ENCODE results near the gene MAN1A2.

Gene MAN1A2

DNA sequence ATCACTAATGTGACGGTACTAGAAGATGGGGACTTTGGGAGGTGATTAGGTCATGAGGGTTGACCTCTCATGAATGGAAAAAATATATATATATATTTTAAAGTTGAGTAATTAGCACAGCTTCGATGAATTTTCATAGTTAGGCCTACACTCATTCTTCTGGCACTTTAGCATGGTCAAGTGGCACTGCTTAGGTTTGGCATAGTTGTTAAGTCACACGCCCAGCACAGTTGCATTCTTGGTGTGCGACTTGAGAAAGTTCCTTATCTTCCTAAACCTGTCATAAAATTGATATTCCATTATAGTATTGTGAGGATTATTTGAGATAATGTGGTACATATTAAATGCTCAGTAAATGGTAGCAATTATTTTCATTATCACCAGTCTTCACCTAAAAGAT is 47.7 kb downstream of the MAN1A2 start:
- H3K9ac ChIP-seq (ENCODE audit: low read length), result no peak overlapping the region
- no peaks in the 10 kb centered on the region for H3K9me3 ChIP-seq (ENCODE audit: control insufficient read depth, low read length)
- H2AK5ac ChIP-seq (ENCODE audit: low read length, severe bottlenecking), result no peak overlapping the region
- no peak overlapping the region for H3K4me3 ChIP-seq (ENCODE audit: insufficient read depth in 1 of 2, low read depth in 1 of 2, low read length in 2 of 2)
- no peak overlapping the region for H3K4ac ChIP-seq (ENCODE audit: low read depth in 1 of 2, low read length in 2 of 2)
- H2BK120ac ChIP-seq (ENCODE audit: low read depth, low read length), result no peak overlapping the region
- no peak overlapping the region for H3K23ac ChIP-seq (ENCODE audit: low read length in 2 of 2)
- no peak overlapping the region for H3K4me2 ChIP-seq (ENCODE audit: low read length, poor library complexity, severe bottlenecking)
- no peak overlapping the region for H4K91ac ChIP-seq (ENCODE audit: low read length)
- no peak overlapping the region for H2BK15ac ChIP-seq (ENCODE audit: low read depth, poor library complexity, severe bottlenecking)
- WGBS, result 93% methylated on average over 1 of the region's 4 CpGs
- H3K79me1 ChIP-seq (replicated peaks; ENCODE audit: low read length, poor library complexity, severe bottlenecking), result peaks cover 6% of the 10 kb centered on the region
- no peak overlapping the region for H2BK5ac ChIP-seq (ENCODE audit: low read depth, low read length, poor library complexity, severe bottlenecking)
- no peak overlapping the region for H3K18ac ChIP-seq (ENCODE audit: low read depth in 1 of 2, low read length in 2 of 2)
- no peak for DNase-seq
- no peak overlapping the region for H2BK12ac ChIP-seq (ENCODE audit: low read length in 2 of 2)
- H4K8ac ChIP-seq (ENCODE audit: low read length), result no peak overlapping the region
- H2AFZ ChIP-seq (ENCODE audit: low read depth, low read length), result no peak overlapping the region
- H3K27ac ChIP-seq (ENCODE audit: low read length, poor library complexity, severe bottlenecking), result no peak overlapping the region
- peaks cover 0 to 10% of the 10 kb centered on the region in 2 experiments for H3K36me3 ChIP-seq (ENCODE audit: control insufficient read depth in 1 of 2, insufficient read depth in 2 of 2, low read depth in 1 of 2, low read length in 2 of 2)
- no peaks in the 10 kb centered on the region for H3K27me3 ChIP-seq (ENCODE audit: control insufficient read depth in 1 of 2, insufficient read depth in 1 of 2, low read length in 2 of 2)
- no peak overlapping the region for H3K14ac ChIP-seq (ENCODE audit: low read length in 2 of 2)
- H3K4me1 ChIP-seq (ENCODE audit: control insufficient read depth, insufficient read depth, low read depth, low read length), result no peaks in the 10 kb centered on the region

GRCh38 chr1:117416004-117416403 is 48.8 kb downstream of the MAN1A2 start:
- Histone ChIP-seq H3K9ac (ENCODE audit: low read length) (no peak overlapping the region), H3K4ac (ENCODE audit: low read depth in 1 of 2, low read length in 2 of 2) (no peak overlapping the region), H2AK5ac (ENCODE audit: low read length, severe bottlenecking) (no peak overlapping the region), H3K14ac (ENCODE audit: low read length in 2 of 2) (no peak overlapping the region), H3K4me2 (ENCODE audit: low read length, poor library complexity, severe bottlenecking) (no peak overlapping the region), H2AFZ (ENCODE audit: low read depth, low read length) (no peak overlapping the region), H2BK12ac (ENCODE audit: low read length in 2 of 2) (no peak overlapping the region), H3K9me3 (ENCODE audit: control insufficient read depth, low read length) (no peaks in the 10 kb centered on the region), H3K4me1 (ENCODE audit: control insufficient read depth, insufficient read depth, low read depth, low read length) (no peaks in the 10 kb centered on the region), H3K79me1 (replicated peaks; ENCODE audit: low read length, poor library complexity, severe bottlenecking) (peaks cover 6% of the 10 kb centered on the region), H3K4me3 (ENCODE audit: insufficient read depth in 1 of 2, low read depth in 1 of 2, low read length in 2 of 2) (no peak overlapping the region), H2BK5ac (ENCODE audit: low read depth, low read length, poor library complexity, severe bottlenecking) (no peak overlapping the region), H3K23ac (ENCODE audit: low read length in 2 of 2) (no peak overlapping the region), H3K36me3 (ENCODE audit: control insufficient read depth in 1 of 2, insufficient read depth in 2 of 2, low read depth in 1 of 2, low read length in 2 of 2) (peaks cover 0 to 18% of the 10 kb centered on the region in 2 experiments), H3K27me3 (ENCODE audit: control insufficient read depth in 1 of 2, insufficient read depth in 1 of 2, low read length in 2 of 2) (no peaks in the 10 kb centered on the region), H4K8ac (ENCODE audit: low read length) (no peak overlapping the region), H3K18ac (ENCODE audit: low read depth in 1 of 2, low read length in 2 of 2) (no peak overlapping the region), H2BK15ac (ENCODE audit: low read depth, poor library complexity, severe bottlenecking) (no peak overlapping the region), H3K27ac (ENCODE audit: low read length, poor library complexity, severe bottlenecking) (no peak overlapping the region), H2BK120ac (ENCODE audit: low read depth, low read length) (no peak overlapping the region), H4K91ac (ENCODE audit: low read length) (no peak overlapping the region)
- no peak for DNase-seq
- WGBS, result 100% methylated on average over 1 of the region's 1 CpG

DNA sequence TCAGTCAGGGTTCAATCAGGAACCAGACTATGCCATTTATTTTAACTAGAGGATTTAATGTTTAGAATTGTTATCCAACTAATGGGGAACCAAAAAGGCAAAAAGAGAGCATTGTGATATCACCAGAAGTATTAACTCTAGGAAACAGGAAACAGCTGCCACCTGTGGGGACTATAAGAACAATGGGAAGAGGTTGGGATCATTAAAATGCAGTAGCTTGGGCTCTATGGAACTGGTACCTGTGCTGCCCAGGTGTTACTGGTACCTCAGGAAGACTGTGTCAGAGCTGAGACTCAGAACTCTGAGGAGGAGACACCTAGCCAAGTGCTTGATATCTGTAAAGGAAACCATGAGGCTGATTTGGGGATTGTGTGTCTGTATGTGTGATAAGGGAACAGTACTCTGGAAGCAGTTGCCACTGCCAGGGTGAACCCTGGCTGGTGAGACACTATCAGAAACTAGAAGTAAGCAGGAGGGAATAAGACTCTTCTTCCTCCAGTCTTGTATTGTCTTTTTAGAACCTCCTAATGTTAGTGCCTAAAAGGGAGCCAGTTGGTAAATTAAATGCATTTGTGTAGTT is 49.4 kb downstream of the MAN1A2 start:
- Histone ChIP-seq H3K79me1 (replicated peaks; ENCODE audit: low read length, poor library complexity, severe bottlenecking) (peaks cover 6% of the 10 kb centered on the region), H3K14ac (ENCODE audit: low read length in 2 of 2) (no peak overlapping the region), H3K4ac (ENCODE audit: low read depth in 1 of 2, low read length in 2 of 2) (no peak overlapping the region), H3K9me3 (ENCODE audit: control insufficient read depth, low read length) (no peaks in the 10 kb centered on the region), H3K18ac (ENCODE audit: low read depth in 1 of 2, low read length in 2 of 2) (no peak overlapping the region), H2BK12ac (ENCODE audit: low read length in 2 of 2) (no peak overlapping the region), H3K4me3 (ENCODE audit: insufficient read depth in 1 of 2, low read depth in 1 of 2, low read length in 2 of 2) (no peak overlapping the region), H3K4me1 (ENCODE audit: control insufficient read depth, insufficient read depth, low read depth, low read length) (no peaks in the 10 kb centered on the region), H2AK5ac (ENCODE audit: low read length, severe bottlenecking) (no peak overlapping the region), H2BK15ac (ENCODE audit: low read depth, poor library complexity, severe bottlenecking) (no peak overlapping the region), H3K9ac (ENCODE audit: low read length) (no peak overlapping the region), H2BK5ac (ENCODE audit: low read depth, low read length, poor library complexity, severe bottlenecking) (no peak overlapping the region), H3K23ac (ENCODE audit: low read length in 2 of 2) (no peak overlapping the region), H3K4me2 (ENCODE audit: low read length, poor library complexity, severe bottlenecking) (no peak overlapping the region), H3K36me3 (ENCODE audit: control insufficient read depth in 1 of 2, insufficient read depth in 2 of 2, low read depth in 1 of 2, low read length in 2 of 2) (peaks cover 0 to 18% of the 10 kb centered on the region in 2 experiments), H2AFZ (ENCODE audit: low read depth, low read length) (no peak overlapping the region), H2BK120ac (ENCODE audit: low read depth, low read length) (no peak overlapping the region), H4K8ac (ENCODE audit: low read length) (no peak overlapping the region), H4K91ac (ENCODE audit: low read length) (no peak overlapping the region), H3K27ac (ENCODE audit: low read length, poor library complexity, severe bottlenecking) (no peak overlapping the region), H3K27me3 (ENCODE audit: control insufficient read depth in 1 of 2, insufficient read depth in 1 of 2, low read length in 2 of 2) (no peaks in the 10 kb centered on the region)
- no peak for DNase-seq

DNA sequence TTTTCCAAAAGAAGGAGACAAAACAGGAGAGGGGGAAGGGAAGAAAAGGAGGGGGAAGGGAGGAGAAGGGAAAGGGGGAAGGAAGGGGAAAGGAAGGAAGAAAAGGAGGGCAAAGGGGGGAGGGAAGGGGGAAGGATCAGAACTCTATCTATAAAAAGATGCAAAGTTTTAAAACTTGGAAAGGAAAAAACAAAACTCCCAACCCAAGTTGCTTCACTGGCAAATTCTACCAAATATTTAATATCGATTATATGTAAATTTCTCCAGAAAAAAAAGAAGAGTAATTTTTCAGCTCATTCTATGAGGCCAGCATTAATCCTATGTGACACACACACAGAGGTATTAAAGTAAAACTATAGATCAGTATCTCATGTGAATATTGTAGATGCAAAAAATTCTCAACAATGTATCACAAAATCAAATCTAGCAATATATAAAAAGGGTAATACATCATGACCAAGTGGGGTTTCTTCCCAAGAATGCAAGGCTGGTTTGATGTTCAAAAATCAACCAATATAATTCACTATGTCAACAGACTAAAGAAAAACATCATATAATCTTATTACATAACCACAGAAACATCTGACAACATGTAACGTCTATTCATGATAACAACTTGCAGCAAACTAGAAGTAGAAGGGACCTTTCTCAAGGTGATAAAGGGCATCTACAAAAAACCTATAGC is 57.9 kb downstream of the MAN1A2 start:
- H3K27ac ChIP-seq (ENCODE audit: low read length, poor library complexity, severe bottlenecking), result no peak overlapping the region
- H3K36me3 ChIP-seq (ENCODE audit: control insufficient read depth in 1 of 2, insufficient read depth in 2 of 2, low read depth in 1 of 2, low read length in 2 of 2), result peaks cover 5 to 21% of the 10 kb centered on the region in 2 experiments
- no peak overlapping the region for H4K8ac ChIP-seq (ENCODE audit: low read length)
- no peak overlapping the region for H2BK120ac ChIP-seq (ENCODE audit: low read depth, low read length)
- H3K18ac ChIP-seq (ENCODE audit: low read depth in 1 of 2, low read length in 2 of 2), result no peak overlapping the region
- no peak overlapping the region for H3K4ac ChIP-seq (ENCODE audit: low read depth in 1 of 2, low read length in 2 of 2)
- H3K4me2 ChIP-seq (ENCODE audit: low read length, poor library complexity, severe bottlenecking), result no peak overlapping the region
- H3K79me1 ChIP-seq (replicated peaks; ENCODE audit: low read length, poor library complexity, severe bottlenecking), result peaks cover 4% of the 10 kb centered on the region
- no peak overlapping the region for H2AK5ac ChIP-seq (ENCODE audit: low read length, severe bottlenecking)
- no peaks in the 10 kb centered on the region for H3K4me1 ChIP-seq (ENCODE audit: control insufficient read depth, insufficient read depth, low read depth, low read length)
- no peak overlapping the region for H3K23ac ChIP-seq (ENCODE audit: low read length in 2 of 2)
- no peak overlapping the region for H3K4me3 ChIP-seq (ENCODE audit: insufficient read depth in 1 of 2, low read depth in 1 of 2, low read length in 2 of 2)
- no peak overlapping the region for H2BK15ac ChIP-seq (ENCODE audit: low read depth, poor library complexity, severe bottlenecking)
- no peak overlapping the region for H3K14ac ChIP-seq (ENCODE audit: low read length in 2 of 2)
- no peak overlapping the region for H3K9ac ChIP-seq (ENCODE audit: low read length)
- H3K27me3 ChIP-seq (ENCODE audit: control insufficient read depth in 1 of 2, insufficient read depth in 1 of 2, low read length in 2 of 2), result no peaks in the 10 kb centered on the region
- DNase-seq, result no peak
- peaks cover 39% of the 10 kb centered on the region for H3K9me3 ChIP-seq (ENCODE audit: control insufficient read depth, low read length)
- no peak overlapping the region for H4K91ac ChIP-seq (ENCODE audit: low read length)
- H2BK12ac ChIP-seq (ENCODE audit: low read length in 2 of 2), result no peak overlapping the region
- H2AFZ ChIP-seq (ENCODE audit: low read depth, low read length), result no peak overlapping the region
- no CpG with 5 or more reads among the region's 2 CpGs for WGBS
- H2BK5ac ChIP-seq (ENCODE audit: low read depth, low read length, poor library complexity, severe bottlenecking), result no peak overlapping the region

Measured in mesenchymal stem cell (in vitro differentiated cells and primary cell).